Activated T-helper 2 cell treated with anti-CD3 and anti-CD28 coated beads, Interferon-gamma antibody, Interleukin-2, Interleukin-4, amounts not matched to agents 10 μg/mL and 5 μg/mL and 100 μg/mL, durations not matched to agents 14 hours and 24 hours and 36 hours (primary cell): ENCODE data around the gene GPR151. TPM values are rescaled to one million over a fixed set of nuclear protein-coding genes. Genes with fewer than 3 reads are reported as not detected.
"Not testable (repeated sequence)": the region's sequence is repeated elsewhere in the genome, so short reads cannot be mapped to it uniquely, and the experiment has no call there.

Experiments used
- DNase-seq: peaks from one replicate; pipeline ENCODE4 v3.0.0; 2021; ENCODE audit warnings: low spot score
- H3K27ac Mint-ChIP-seq: one replicate; pipeline ENCODE4 v1.8.0; 2021; ENCODE audit warnings: mixed read lengths
- H3K27me3 Mint-ChIP-seq: one replicate; pipeline ENCODE4 v1.8.0; 2021; ENCODE audit warnings: low read depth, mixed read lengths
- H3K36me3 Mint-ChIP-seq: one replicate; pipeline ENCODE4 v1.8.0; 2021; ENCODE audit warnings: low read depth, mixed read lengths
- H3K4me1 Mint-ChIP-seq: one replicate; pipeline ENCODE4 v1.8.0; 2021; ENCODE audit warnings: low read depth, mixed read lengths
- H3K4me3 Mint-ChIP-seq: one replicate; pipeline ENCODE4 v1.8.0; 2021; ENCODE audit warnings: low read depth, mild to moderate bottlenecking, moderate library complexity, mixed read lengths
- H3K9me3 Mint-ChIP-seq: one replicate; pipeline ENCODE4 v1.8.0; 2021; ENCODE audit warnings: mixed read lengths
- intact Hi-C: fragments of 100-400 bp; cut with micrococcal nuclease; formaldehyde crosslinking; loops from one replicate; pipeline ENCODE4 v1.15.1; 2023
- total RNA-seq: library from RNA; stranded (reverse); gene quantifications from 2 replicates; pipeline ENCODE4 v1.2.3, GENCODE V29; 2022

Gene GPR151
- not detected in 2 replicates for total RNA-seq

- DNase-seq = no peak
Measured at GRCh38 chr5:146516151-146516475, at the start of gene GPR151. Gene GPR151, minus strand, starts transcription at chr5:146516190. Its CDS starts 77 bp downstream, at chr5:146516113.

GRCh38 chr5:146564007-146564762, 48.2 kb upstream of the GPR151 start:
- peaks cover 5% of the 10 kb centered on the region for H3K4me1 Mint-ChIP-seq
- no peak overlapping the region for H3K4me3 Mint-ChIP-seq
- no peak overlapping the region for H3K27ac Mint-ChIP-seq

More at GRCh38 chr5:146516151-146516475, at the start of gene GPR151:
- Mint-ChIP-seq H3K4me1 (no peaks in the 10 kb centered on the region), H3K36me3 (peaks cover 19% of the 10 kb centered on the region), H3K4me3 (no peak within 1 kb of the TSS), H3K27me3 (no peaks in the 10 kb centered on the region), H3K27ac (no peak within 1 kb of the TSS), H3K9me3 (no peaks in the 10 kb centered on the region)
- intact Hi-C loops = no loop called here

GRCh38 chr5:146562461-146562860, 46.5 kb upstream of the GPR151 start:
- Mint-ChIP-seq H3K9me3 (no peaks in the 10 kb centered on the region), H3K4me3 (no peak overlapping the region), H3K36me3 (no peaks in the 10 kb centered on the region), H3K27ac (no peak overlapping the region), H3K27me3 (peaks cover 7% of the 10 kb centered on the region), H3K4me1 (peaks cover 5% of the 10 kb centered on the region)
- intact Hi-C loops = no loop called here
- DNase-seq = no peak

More at GRCh38 chr5:146564007-146564762, 48.2 kb upstream of the GPR151 start:
- no peak for DNase-seq
- Mint-ChIP-seq H3K9me3 (no peaks in the 10 kb centered on the region), H3K27me3 (peaks cover 4% of the 10 kb centered on the region), H3K36me3 (no peaks in the 10 kb centered on the region)
- intact Hi-C loops = no loop called here

GRCh38 chr5:146561711-146562110, 45.7 kb upstream of the GPR151 start:
- Mint-ChIP-seq H3K4me3 (no peak overlapping the region), H3K36me3 (no peaks in the 10 kb centered on the region), H3K27ac (no peak overlapping the region), H3K27me3 (peaks cover 7% of the 10 kb centered on the region), H3K4me1 (peaks cover 5% of the 10 kb centered on the region), H3K9me3 (no peaks in the 10 kb centered on the region)
- no peak for DNase-seq
- intact Hi-C loops = no loop called here

GRCh38 chr5:146560205-146560812, 44.3 kb upstream of the GPR151 start:
- no peak for DNase-seq
- Mint-ChIP-seq H3K4me3 (no peak overlapping the region), H3K36me3 (no peaks in the 10 kb centered on the region), H3K27ac (no peak overlapping the region), H3K9me3 (no peaks in the 10 kb centered on the region), H3K4me1 (no peaks in the 10 kb centered on the region), H3K27me3 (peaks cover 9% of the 10 kb centered on the region)
- intact Hi-C loops = no loop called here

GRCh38 chr5:146556884-146557283, 40.9 kb upstream of the GPR151 start:
- not testable (repeated sequence) for DNase-seq, H3K36me3 Mint-ChIP-seq

GRCh38 chr5:146553446-146553845, 37.5 kb upstream of the GPR151 start:
- intact Hi-C loops = no loop called here
- no peaks in the 10 kb centered on the region for H3K36me3 Mint-ChIP-seq
- no peak overlapping the region for H3K4me3 Mint-ChIP-seq
- no peak for DNase-seq
- H3K4me1 Mint-ChIP-seq = no peaks in the 10 kb centered on the region
- H3K27ac Mint-ChIP-seq = no peak overlapping the region
- no peaks in the 10 kb centered on the region for H3K9me3 Mint-ChIP-seq
- H3K27me3 Mint-ChIP-seq = peaks cover 11% of the 10 kb centered on the region

More at GRCh38 chr5:146556884-146557283, 40.9 kb upstream of the GPR151 start:
- H3K4me1 Mint-ChIP-seq, H3K4me3 Mint-ChIP-seq, intact Hi-C loops, H3K27ac Mint-ChIP-seq, H3K9me3 Mint-ChIP-seq: not testable (repeated sequence)
- H3K27me3 Mint-ChIP-seq = peaks cover 13% of the 10 kb centered on the region

GRCh38 chr5:146549615-146550014, 33.6 kb upstream of the GPR151 start:
- Mint-ChIP-seq H3K27me3 (peaks cover 8% of the 10 kb centered on the region), H3K36me3 (no peaks in the 10 kb centered on the region), H3K4me1 (no peaks in the 10 kb centered on the region), H3K4me3 (no peak overlapping the region), H3K9me3 (no peaks in the 10 kb centered on the region), H3K27ac (no peak overlapping the region)
- intact Hi-C loops = no loop called here
- no peak for DNase-seq

GRCh38 chr5:146548781-146549449, 32.9 kb upstream of the GPR151 start:
- H3K4me3 Mint-ChIP-seq = no peak overlapping the region
- DNase-seq = no peak
- H3K27me3 Mint-ChIP-seq = peaks cover 7% of the 10 kb centered on the region
- H3K36me3 Mint-ChIP-seq = no peaks in the 10 kb centered on the region
- H3K27ac Mint-ChIP-seq = no peak overlapping the region
- H3K4me1 Mint-ChIP-seq = no peaks in the 10 kb centered on the region
- H3K9me3 Mint-ChIP-seq = no peaks in the 10 kb centered on the region
- intact Hi-C loops = no loop called here

- H3K9me3 Mint-ChIP-seq = no peaks in the 10 kb centered on the region
- no peaks in the 10 kb centered on the region for H3K4me1 Mint-ChIP-seq
- H3K27ac Mint-ChIP-seq = no peak overlapping the region
- H3K27me3 Mint-ChIP-seq = peaks cover 12% of the 10 kb centered on the region
- H3K36me3 Mint-ChIP-seq = no peaks in the 10 kb centered on the region
- H3K4me3 Mint-ChIP-seq = no peak overlapping the region
- no peak for DNase-seq
- intact Hi-C loops = no loop called here
Measured at GRCh38 chr5:146544232-146544631, 28.2 kb upstream of the GPR151 start.

GRCh38 chr5:146541958-146542849, 26.2 kb upstream of the GPR151 start:
- intact Hi-C loops = no loop called here
- Mint-ChIP-seq H3K4me3 (no peak overlapping the region), H3K4me1 (no peaks in the 10 kb centered on the region), H3K27me3 (peaks cover 12% of the 10 kb centered on the region), H3K27ac (no peak overlapping the region), H3K9me3 (no peaks in the 10 kb centered on the region), H3K36me3 (no peaks in the 10 kb centered on the region)
- peak; percentile 45 for DNase-seq

GRCh38 chr5:146540414-146540813, 24.4 kb upstream of the GPR151 start:
- Mint-ChIP-seq H3K9me3 (no peaks in the 10 kb centered on the region), H3K27me3 (peaks cover 8% of the 10 kb centered on the region), H3K4me3 (no peak overlapping the region), H3K4me1 (no peaks in the 10 kb centered on the region), H3K27ac (no peak overlapping the region), H3K36me3 (no peaks in the 10 kb centered on the region)
- intact Hi-C loops = no loop called here
- DNase-seq = no peak
